Trophoblast cell (in vitro differentiated cells and primary cell): ENCODE measurements around the gene PDLIM1.

Experiments
- DNase-seq, 2 donors: peaks; one replicate each; pipeline ENCODE4 v3.0.0-alpha.2; 2016
- H2AFZ ChIP-seq: 2 replicates; pipeline ENCODE4 v1.6.1; 2013; ENCODE audit warnings: low read length, moderate library complexity, mild to moderate bottlenecking; ENCODE audit not compliant: insufficient read depth, poor library complexity
- H2AK5ac ChIP-seq: 2 replicates; pipeline ENCODE4 v1.6.1; 2013; ENCODE audit warnings: mild to moderate bottlenecking, low read length
- H2BK120ac ChIP-seq: 2 replicates; pipeline ENCODE4 v1.6.1; 2013; ENCODE audit warnings: low read length, mild to moderate bottlenecking, moderate library complexity; ENCODE audit not compliant: insufficient read depth, poor library complexity
- H2BK12ac ChIP-seq: 2 replicates; pipeline ENCODE4 v1.6.1; 2013; ENCODE audit warnings: mild to moderate bottlenecking, low read length, moderate library complexity
- H2BK5ac ChIP-seq: 2 replicates; pipeline ENCODE4 v1.6.1; 2013; ENCODE audit warnings: low read length, low read depth, moderate library complexity, mild to moderate bottlenecking; ENCODE audit not compliant: poor library complexity
- H3K14ac ChIP-seq: 2 replicates; pipeline ENCODE4 v1.6.1; 2013; ENCODE audit warnings: mild to moderate bottlenecking, low read length
- H3K18ac ChIP-seq: 2 replicates; pipeline ENCODE4 v1.6.1; 2013; ENCODE audit warnings: mild to moderate bottlenecking, low read length
- H3K23ac ChIP-seq: 2 replicates; pipeline ENCODE4 v1.6.1; 2013; ENCODE audit warnings: low read length
- H3K27ac ChIP-seq: 2 replicates; pipeline ENCODE4 v1.5.1; 2013; ENCODE audit warnings: low read depth, mild to moderate bottlenecking, inconsistent platforms, low read length, moderate library complexity
- H3K27me3 ChIP-seq: 2 replicates; pipeline ENCODE4 v1.6.1; 2013; ENCODE audit warnings: inconsistent platforms, mild to moderate bottlenecking, low read length, moderate library complexity; ENCODE audit not compliant: insufficient read depth
- H3K36me3 ChIP-seq, 2 experiments: 1 replicate in 1 of 2; 2 replicates in 1 of 2; pipeline ENCODE4 v1.6.1; 2013; ENCODE audit warnings: low read length in 2 of 2, mild to moderate bottlenecking in 2 of 2, moderate library complexity in 1 of 2; ENCODE audit not compliant: insufficient read depth in 2 of 2, control insufficient read depth in 1 of 2
- H3K4ac ChIP-seq: 2 replicates; pipeline ENCODE4 v1.6.1; 2013; ENCODE audit warnings: low read depth, mild to moderate bottlenecking, low read length, moderate library complexity
- H3K4me1 ChIP-seq, 2 experiments: 1 replicate in 1 of 2; 2 replicates in 1 of 2; pipeline ENCODE4 v1.6.1; 2013; ENCODE audit warnings: low read length in 2 of 2, mild to moderate bottlenecking in 2 of 2, moderate library complexity in 1 of 2; ENCODE audit not compliant: insufficient read depth in 2 of 2, control insufficient read depth in 1 of 2
- H3K4me2 ChIP-seq: 2 replicates; pipeline ENCODE4 v1.6.1; 2013; ENCODE audit warnings: inconsistent platforms, mild to moderate bottlenecking, low read length, moderate library complexity
- H3K4me3 ChIP-seq: 2 replicates; pipeline ENCODE4 v1.5.1; 2013; ENCODE audit warnings: mild to moderate bottlenecking, low read depth, low read length, inconsistent platforms
- H3K79me1 ChIP-seq: one replicate; pipeline ENCODE4 v1.6.1; 2013; ENCODE audit warnings: low read length
- H3K79me2 ChIP-seq: 2 replicates; pipeline ENCODE4 v1.6.1; 2013; ENCODE audit warnings: low read length, mild to moderate bottlenecking; ENCODE audit not compliant: control insufficient read depth, insufficient read depth, poor library complexity
- H3K9ac ChIP-seq: 2 replicates; pipeline ENCODE4 v1.6.1; 2013; ENCODE audit warnings: mild to moderate bottlenecking, low read length
- H3K9me3 ChIP-seq: 2 replicates; pipeline ENCODE4 v1.6.1; 2013; ENCODE audit warnings: low read depth, mild to moderate bottlenecking, control low read depth, inconsistent platforms, low read length; ENCODE audit not compliant: insufficient read depth
- H4K12ac ChIP-seq: 2 replicates; pipeline ENCODE4 v1.6.1; 2013; ENCODE audit warnings: low read depth, mild to moderate bottlenecking, low read length, moderate library complexity
- H4K8ac ChIP-seq: 2 replicates; pipeline ENCODE4 v1.6.1; 2013; ENCODE audit warnings: low read depth, mild to moderate bottlenecking, low read length, moderate library complexity
- H4K91ac ChIP-seq: one replicate; pipeline ENCODE4 v1.6.1; 2013; ENCODE audit warnings: low read depth, mild to moderate bottlenecking, low read length, moderate library complexity
- WGBS: extraction: QIAGEN DNeasy Blood & Tissue Kit; methylation state at CpG from one replicate; pipeline ENCODE4 v1.1.7; 2013; ENCODE audit warnings: missing lambda C conversion rate; ENCODE audit not compliant: insufficient read length, insufficient coverage; ENCODE audit errors: extremely low coverage; 5-methylcytosine and 5-hydroxymethylcytosine counted together

Gene PDLIM1

DNA sequence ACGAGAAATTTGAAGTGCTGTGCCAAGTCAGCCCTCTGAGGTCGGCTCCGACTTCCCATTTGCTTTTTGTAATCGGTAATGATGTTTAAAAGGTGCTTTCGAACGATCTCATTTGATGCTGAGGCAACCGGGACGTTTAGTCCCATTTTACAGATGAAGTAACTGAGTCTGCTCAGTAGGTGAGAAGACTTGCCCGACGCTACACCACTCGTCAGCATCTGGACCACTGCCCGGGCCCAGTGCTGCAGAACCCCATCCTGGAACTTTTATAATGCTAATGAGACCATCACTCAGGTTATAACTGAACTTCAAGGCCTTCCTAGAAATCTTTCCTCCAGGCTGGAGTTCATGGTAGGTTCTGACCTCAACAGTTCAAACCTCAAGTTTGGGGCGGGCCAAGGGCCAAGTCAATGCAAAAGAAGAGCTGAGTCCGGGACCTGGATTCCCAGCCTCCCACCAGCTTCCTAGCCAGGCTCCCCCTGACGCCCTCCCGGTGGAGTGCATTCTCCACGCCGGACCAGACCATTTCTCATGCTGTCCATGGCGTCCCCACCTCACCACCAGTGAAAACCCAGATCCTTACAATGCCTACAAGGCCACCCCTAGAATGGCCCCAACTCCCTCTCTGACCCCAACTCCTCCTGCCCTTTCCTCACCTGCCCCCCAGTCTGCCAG is 699 bp upstream of the PDLIM1 start:
- Histone ChIP-seq H2BK120ac (peak overlapping the region; percentile 99), H3K18ac (peak overlapping the region; percentile 91), H3K4ac (peak overlapping the region; percentile 70), H3K4me1 (peaks cover 26 to 32% of the 10 kb centered on the region in 2 experiments), H3K27ac (no peak overlapping the region), H3K9ac (peak overlapping the region; percentile 75), H2BK5ac (peak overlapping the region; percentile 97), H3K14ac (peak overlapping the region; percentile 88), H2AFZ (peak overlapping the region; percentile 77), H2AK5ac (peak overlapping the region; percentile 83), H3K36me3 (no peaks in the 10 kb centered on the region), H4K12ac (peak overlapping the region; percentile 71), H4K91ac (peak overlapping the region; percentile 97), H3K9me3 (peaks cover 3% of the 10 kb centered on the region), H3K79me1 (peaks cover 33% of the 10 kb centered on the region), H3K23ac (no peak overlapping the region), H3K4me3 (peak overlapping the region; percentile 95), H3K4me2 (peak overlapping the region; percentile 90), H3K27me3 (no peaks in the 10 kb centered on the region), H2BK12ac (peak overlapping the region; percentile 96), H3K79me2 (peaks cover 18% of the 10 kb centered on the region), H4K8ac (peak overlapping the region; percentile 95)
- no CpG with 5 or more reads among the region's 19 CpGs for WGBS
- DNase-seq: no peak

DNA sequence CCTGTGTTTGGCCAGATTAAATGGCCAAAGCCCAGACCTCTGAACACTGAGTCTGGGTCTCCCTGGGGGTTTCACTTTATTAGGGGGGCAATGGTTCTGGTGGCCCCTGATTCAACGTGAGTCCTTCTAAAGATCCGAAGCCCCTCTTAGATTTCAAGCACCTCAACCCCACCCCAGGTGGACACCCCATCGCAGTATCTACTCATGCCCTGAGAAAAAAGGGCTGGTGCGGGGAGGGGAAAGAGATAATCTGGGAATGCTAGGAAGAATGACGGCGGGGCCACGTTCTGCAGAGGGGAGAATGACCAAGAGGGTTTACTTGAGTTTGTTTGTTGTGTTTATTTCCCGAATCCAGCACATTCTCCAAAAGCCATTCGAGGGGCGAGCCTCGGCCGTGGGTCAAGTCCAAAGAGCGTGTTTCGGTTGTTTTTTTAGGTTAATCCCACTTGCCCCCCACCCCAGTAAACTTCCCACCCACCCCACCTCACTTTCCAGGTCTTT is 832 bp downstream of the PDLIM1 start:
- peak overlapping the region; percentile 99 for H2AFZ ChIP-seq
- peak in 1 of 2 donors; percentile 13 for DNase-seq
- peak overlapping the region; percentile 85 for H3K18ac ChIP-seq
- peak overlapping the region; percentile 66 for H3K4ac ChIP-seq
- H3K36me3 ChIP-seq: no peaks in the 10 kb centered on the region
- H3K79me1 ChIP-seq: peaks cover 24% of the 10 kb centered on the region
- H4K8ac ChIP-seq: peak overlapping the region; percentile 51
- H3K4me2 ChIP-seq: peak overlapping the region; percentile 90
- peak overlapping the region; percentile 98 for H4K91ac ChIP-seq
- peak overlapping the region; percentile 5 for H4K12ac ChIP-seq
- peak overlapping the region; percentile 72 for H3K27ac ChIP-seq
- peak overlapping the region; percentile 98 for H2BK5ac ChIP-seq
- peaks cover 24% of the 10 kb centered on the region for H3K79me2 ChIP-seq
- WGBS: no CpG with 5 or more reads among the region's 14 CpGs
- peaks cover 17 to 28% of the 10 kb centered on the region in 2 experiments for H3K4me1 ChIP-seq
- H3K27me3 ChIP-seq: no peaks in the 10 kb centered on the region
- H3K9ac ChIP-seq: peak overlapping the region; percentile 95
- H3K23ac ChIP-seq: no peak overlapping the region
- peak overlapping the region; percentile 1 for H2BK12ac ChIP-seq
- H3K14ac ChIP-seq: peak overlapping the region; percentile 100
- peak overlapping the region; percentile 100 for H2BK120ac ChIP-seq
- no peak overlapping the region for H2AK5ac ChIP-seq
- peak overlapping the region; percentile 95 for H3K4me3 ChIP-seq
- peaks cover 3% of the 10 kb centered on the region for H3K9me3 ChIP-seq

- H4K12ac ChIP-seq: no peak overlapping the region
- peak overlapping the region; percentile 95 for H3K9ac ChIP-seq
- peak overlapping the region; percentile 95 for H3K4me3 ChIP-seq
- H2BK120ac ChIP-seq: peak overlapping the region; percentile 100
- peaks cover 3% of the 10 kb centered on the region for H3K9me3 ChIP-seq
- WGBS: no CpG with 5 or more reads among the region's 12 CpGs
- H2AFZ ChIP-seq: no peak overlapping the region
- DNase-seq: peak in 1 of 2 donors; percentile 28
- peaks cover 13 to 27% of the 10 kb centered on the region in 2 experiments for H3K4me1 ChIP-seq
- H3K4ac ChIP-seq: peak overlapping the region; percentile 66
- H2AK5ac ChIP-seq: no peak overlapping the region
- no peaks in the 10 kb centered on the region for H3K27me3 ChIP-seq
- peak overlapping the region; percentile 18 for H2BK5ac ChIP-seq
- H4K8ac ChIP-seq: peak overlapping the region; percentile 51
- H3K14ac ChIP-seq: peak overlapping the region; percentile 57
- peak overlapping the region; percentile 90 for H3K4me2 ChIP-seq
- H3K27ac ChIP-seq: peak overlapping the region; percentile 72
- no peaks in the 10 kb centered on the region for H3K36me3 ChIP-seq
- H4K91ac ChIP-seq: peak overlapping the region; percentile 98
- H3K18ac ChIP-seq: peak overlapping the region; percentile 31
- no peak overlapping the region for H3K23ac ChIP-seq
- peaks cover 20% of the 10 kb centered on the region for H3K79me1 ChIP-seq
- H3K79me2 ChIP-seq: peaks cover 24% of the 10 kb centered on the region
- H2BK12ac ChIP-seq: no peak overlapping the region
Measured at GRCh38 chr10:95289003-95289920, 1.5 kb downstream of the PDLIM1 start.

- H2AK5ac ChIP-seq: no peak overlapping the region
- H3K4me2 ChIP-seq: peak overlapping the region; percentile 53
- no peak overlapping the region for H3K18ac ChIP-seq
- no peak overlapping the region for H3K4ac ChIP-seq
- H3K36me3 ChIP-seq: no peaks in the 10 kb centered on the region
- no peak overlapping the region for H2BK12ac ChIP-seq
- H3K27me3 ChIP-seq: no peaks in the 10 kb centered on the region
- H4K8ac ChIP-seq: no peak overlapping the region
- H3K79me2 ChIP-seq: peaks cover 24% of the 10 kb centered on the region
- H2BK120ac ChIP-seq: no peak overlapping the region
- H3K4me1 ChIP-seq: peaks cover 13 to 27% of the 10 kb centered on the region in 2 experiments
- H3K4me3 ChIP-seq: no peak overlapping the region
- H4K91ac ChIP-seq: no peak overlapping the region
- H3K79me1 ChIP-seq: peaks cover 20% of the 10 kb centered on the region
- H3K23ac ChIP-seq: no peak overlapping the region
- H3K27ac ChIP-seq: no peak overlapping the region
- WGBS: no CpG with 5 or more reads among the region's 1 CpG
- H2BK5ac ChIP-seq: no peak overlapping the region
- no peak overlapping the region for H2AFZ ChIP-seq
- H4K12ac ChIP-seq: no peak overlapping the region
- no peak overlapping the region for H3K14ac ChIP-seq
- DNase-seq: no peak
- H3K9me3 ChIP-seq: peaks cover 3% of the 10 kb centered on the region
- H3K9ac ChIP-seq: no peak overlapping the region
Measured at GRCh38 chr10:95288303-95288702, 2.5 kb downstream of the PDLIM1 start.
